ENCODE results near the gene ITPR1. TPM values are rescaled to one million over a fixed set of nuclear protein-coding genes. Genes with fewer than 3 reads are reported as not detected.

Gene ITPR1
- total RNA-seq, 4 donors from 2014 or later, result 56.1 to 71.2 (median 61.9) TPM

DNA sequence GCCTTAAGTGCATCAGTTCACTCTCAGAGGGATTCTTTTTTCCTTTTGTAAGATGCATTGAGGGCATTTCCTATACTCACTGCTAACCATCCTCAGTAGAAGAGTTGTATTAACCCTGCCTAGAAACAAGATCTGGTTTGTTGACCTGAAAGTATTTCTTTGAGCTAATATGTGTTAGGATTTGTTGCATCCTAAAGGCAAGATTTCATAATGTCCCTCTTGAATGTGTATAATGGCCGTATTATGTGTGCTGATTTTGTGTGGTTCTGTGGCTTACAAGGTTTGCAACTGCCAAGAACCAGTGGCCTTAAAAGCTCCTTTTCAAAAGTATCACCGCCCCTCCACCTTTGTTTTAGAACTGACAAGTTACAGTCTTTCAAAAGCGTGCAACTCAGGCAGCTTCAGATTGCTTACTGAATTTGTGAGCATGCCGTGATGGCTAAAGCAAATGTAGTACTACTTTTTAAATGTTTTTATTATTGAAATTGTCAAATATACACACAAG is 304.1 kb downstream of the ITPR1 start:
- 93 to 95% methylated on average over 4 of the region's 4 CpGs for WGBS, 2 donors
- Histone ChIP-seq H3K27me3 (no peaks in the 10 kb centered on the region), H3K4me1 (no peaks in the 10 kb centered on the region), H3K9me3 (peaks cover 0 to 17% (median 2%) of the 10 kb centered on the region in 4 donors), H3K36me3 (peaks cover 0 to 40% (median 0%) of the 10 kb centered on the region in 3 donors), H3K27ac (no peak overlapping the region), H3K4me3 (no peak overlapping the region)
- DNase-seq (ENCODE audit: low spot score in 2 of 2), result no peak
- TF ChIP-seq EP300 (IDR thresholded peaks at IDR 0.05) (no peak), POLR2A (IDR thresholded peaks at IDR 0.05) (no peak)
- TF ChIP-seq, protein P1, sequence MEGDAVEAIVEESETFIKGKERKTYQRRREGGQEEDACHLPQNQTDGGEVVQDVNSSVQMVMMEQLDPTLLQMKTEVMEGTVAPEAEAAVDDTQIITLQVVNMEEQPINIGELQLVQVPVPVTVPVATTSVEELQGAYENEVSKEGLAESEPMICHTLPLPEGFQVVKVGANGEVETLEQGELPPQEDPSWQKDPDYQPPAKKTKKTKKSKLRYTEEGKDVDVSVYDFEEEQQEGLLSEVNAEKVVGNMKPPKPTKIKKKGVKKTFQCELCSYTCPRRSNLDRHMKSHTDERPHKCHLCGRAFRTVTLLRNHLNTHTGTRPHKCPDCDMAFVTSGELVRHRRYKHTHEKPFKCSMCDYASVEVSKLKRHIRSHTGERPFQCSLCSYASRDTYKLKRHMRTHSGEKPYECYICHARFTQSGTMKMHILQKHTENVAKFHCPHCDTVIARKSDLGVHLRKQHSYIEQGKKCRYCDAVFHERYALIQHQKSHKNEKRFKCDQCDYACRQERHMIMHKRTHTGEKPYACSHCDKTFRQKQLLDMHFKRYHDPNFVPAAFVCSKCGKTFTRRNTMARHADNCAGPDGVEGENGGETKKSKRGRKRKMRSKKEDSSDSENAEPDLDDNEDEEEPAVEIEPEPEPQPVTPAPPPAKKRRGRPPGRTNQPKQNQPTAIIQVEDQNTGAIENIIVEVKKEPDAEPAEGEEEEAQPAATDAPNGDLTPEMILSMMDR (IDR thresholded peaks at IDR 0.05), result no peak

DNA sequence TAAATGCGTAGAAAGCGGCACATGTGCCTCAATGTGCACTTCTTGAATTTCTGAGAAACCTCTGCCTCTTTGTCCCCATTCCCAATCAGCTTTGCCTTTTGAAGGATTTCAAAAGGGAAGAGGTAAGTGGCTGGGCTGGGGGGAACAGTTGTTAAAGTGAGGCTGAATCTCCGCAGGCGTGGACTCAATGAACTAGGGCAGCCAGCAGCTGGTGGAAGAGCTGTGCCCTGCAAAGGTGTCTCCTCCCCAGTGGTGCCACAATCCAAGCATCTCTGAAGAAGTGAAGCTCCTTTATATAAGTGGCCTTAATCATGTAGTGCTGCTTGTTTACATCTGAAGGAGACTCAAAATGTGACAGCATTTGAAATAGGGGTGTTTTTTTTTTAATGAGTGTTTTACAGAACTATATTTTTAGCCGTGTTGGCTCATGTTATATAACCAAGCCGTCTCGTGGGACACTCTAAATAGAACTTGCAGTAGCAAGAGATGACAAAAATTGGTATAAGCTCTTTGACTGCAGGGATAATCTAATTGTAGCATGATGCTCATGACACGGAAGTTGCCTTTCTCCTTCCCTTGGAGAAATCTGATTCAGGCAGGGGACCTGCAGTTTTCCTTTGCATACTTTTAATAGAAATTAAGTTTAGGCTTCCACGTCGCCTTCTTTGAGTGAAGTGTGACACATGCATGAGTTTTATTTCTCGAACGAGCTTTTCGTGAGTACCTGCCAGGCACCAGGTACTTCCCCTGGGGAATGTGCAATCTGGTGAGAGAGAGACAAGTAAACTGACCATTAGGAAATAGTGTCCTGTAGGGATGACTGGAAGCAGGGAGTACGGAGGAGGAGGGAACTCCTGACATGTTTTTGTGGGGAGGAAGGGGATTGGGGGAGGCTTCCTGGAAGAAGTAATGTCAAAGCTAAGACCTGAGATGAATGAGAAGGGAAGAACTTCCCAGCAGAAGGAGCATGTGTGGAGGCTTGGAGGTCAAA is 306.4 kb downstream of the ITPR1 start:
- Histone ChIP-seq H3K36me3 (peaks cover 0 to 61% (median 0%) of the 10 kb centered on the region in 3 donors), H3K9me3 (peaks cover 0 to 17% (median 2%) of the 10 kb centered on the region in 4 donors), H3K27me3 (no peaks in the 10 kb centered on the region), H3K27ac (peak overlapping the region in 1 of 4 donors; percentile 31), H3K4me1 (no peaks in the 10 kb centered on the region), H3K4me3 (no peak overlapping the region)
- no peak for DNase-seq (ENCODE audit: low spot score in 2 of 2)
- TF ChIP-seq POLR2A (IDR thresholded peaks at IDR 0.05) (no peak), EP300 (IDR thresholded peaks at IDR 0.05) (no peak)
- TF ChIP-seq, protein P1 (IDR thresholded peaks at IDR 0.05), result no peak
- 82 to 84% methylated on average over 14 of the region's 14 CpGs for WGBS, 2 donors

DNA sequence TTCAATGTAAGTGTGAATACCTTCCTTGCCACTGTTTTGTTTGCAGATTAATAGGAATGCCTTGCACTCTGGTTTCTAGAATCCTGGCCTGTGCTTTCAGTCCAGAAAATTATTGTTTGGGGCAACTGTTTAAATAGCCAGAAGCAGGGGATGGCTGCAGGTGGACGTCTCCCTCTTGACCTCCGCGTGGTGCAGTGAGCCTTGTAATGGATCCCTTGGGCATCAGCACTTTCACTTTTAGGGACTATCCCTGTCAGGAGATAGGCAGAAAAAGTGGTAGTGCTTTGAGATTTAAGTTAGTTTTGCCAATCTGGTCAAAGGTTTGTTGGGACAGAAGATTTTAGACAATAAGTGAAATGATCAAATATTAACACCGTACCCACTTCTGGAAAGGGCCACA is 307.4 kb downstream of the ITPR1 start:
- peak overlapping the region in 2 of 4 donors; percentile 13 to 49 for H3K27ac ChIP-seq
- peaks cover 0 to 17% (median 2%) of the 10 kb centered on the region in 4 donors for H3K9me3 ChIP-seq
- 78 to 81% methylated on average over 4 of the region's 4 CpGs for WGBS, 2 donors
- TF ChIP-seq, protein P1 (IDR thresholded peaks at IDR 0.05), result no peak
- TF ChIP-seq POLR2A (IDR thresholded peaks at IDR 0.05) (no peak), EP300 (IDR thresholded peaks at IDR 0.05) (no peak)
- H3K36me3 ChIP-seq, result peaks cover 0 to 69% (median 0%) of the 10 kb centered on the region in 3 donors
- no peaks in the 10 kb centered on the region for H3K4me1 ChIP-seq
- no peak overlapping the region for H3K4me3 ChIP-seq
- DNase-seq (ENCODE audit: low spot score in 2 of 2), result no peak
- H3K27me3 ChIP-seq, result no peaks in the 10 kb centered on the region

DNA sequence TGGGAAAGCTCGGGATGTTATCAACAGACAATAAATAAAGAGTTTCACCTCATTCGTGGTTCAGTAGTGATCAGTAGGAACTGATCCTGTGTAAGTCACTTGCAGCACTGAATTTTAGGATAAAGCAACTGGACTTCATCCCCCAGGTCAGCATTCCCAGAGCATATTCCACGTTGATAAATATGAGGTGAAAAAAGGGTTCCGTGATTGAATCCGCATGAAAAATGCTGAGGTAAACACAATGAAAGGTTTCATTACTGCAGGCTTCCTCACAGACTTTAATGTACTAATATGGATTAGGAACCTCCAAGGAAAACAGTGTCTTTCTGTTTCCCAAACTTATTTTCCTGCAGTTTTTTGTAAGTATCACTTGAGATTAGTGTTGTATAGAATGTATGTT is 308.7 kb downstream of the ITPR1 start:
- H3K4me3 ChIP-seq, result no peak overlapping the region
- DNase-seq (ENCODE audit: low spot score in 2 of 2), result no peak
- TF ChIP-seq, protein P1 (IDR thresholded peaks at IDR 0.05), result no peak
- TF ChIP-seq EP300 (IDR thresholded peaks at IDR 0.05) (no peak), POLR2A (IDR thresholded peaks at IDR 0.05) (no peak)
- H3K4me1 ChIP-seq, result no peaks in the 10 kb centered on the region
- H3K27me3 ChIP-seq, result no peaks in the 10 kb centered on the region
- peaks cover 0 to 12% (median 1%) of the 10 kb centered on the region in 4 donors for H3K9me3 ChIP-seq
- no peak overlapping the region for H3K27ac ChIP-seq
- 69 to 74% methylated on average over 5 of the region's 5 CpGs for WGBS, 2 donors
- peaks cover 0 to 67% (median 0%) of the 10 kb centered on the region in 3 donors for H3K36me3 ChIP-seq

DNA sequence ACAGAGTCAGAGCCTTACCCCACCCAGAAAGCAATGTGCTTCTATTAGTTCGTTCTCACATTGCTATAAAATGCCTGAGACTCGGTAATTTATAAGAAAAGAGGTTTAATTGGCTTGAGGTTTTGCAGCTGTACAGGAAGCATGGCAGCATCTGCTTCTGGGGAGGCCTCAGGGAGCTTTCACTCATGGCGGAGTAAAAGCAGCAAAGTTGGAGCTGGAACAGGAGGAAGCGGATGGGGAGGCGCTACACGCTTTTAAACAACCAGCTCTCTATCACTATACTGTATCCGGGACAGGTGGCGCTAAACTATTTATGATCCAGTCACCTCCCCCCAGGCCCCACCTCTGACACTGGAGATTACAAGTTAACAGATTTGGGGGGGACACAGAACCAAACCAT is 309.8 kb downstream of the ITPR1 start:
- Histone ChIP-seq H3K27ac (no peak overlapping the region), H3K4me1 (no peaks in the 10 kb centered on the region), H3K36me3 (peaks cover 0 to 62% (median 0%) of the 10 kb centered on the region in 3 donors)

More for the DNA sequence above, 309.8 kb downstream of the ITPR1 start:
- DNase-seq (ENCODE audit: low spot score in 2 of 2), result no peak
- TF ChIP-seq, protein P1 (IDR thresholded peaks at IDR 0.05), result no peak
- TF ChIP-seq EP300 (IDR thresholded peaks at IDR 0.05) (no peak), POLR2A (IDR thresholded peaks at IDR 0.05) (no peak)
- WGBS, 2 donors, result 96 to 97% methylated on average over 8 of the region's 8 CpGs
- H3K4me3 ChIP-seq, result no peak overlapping the region
- no peaks in the 10 kb centered on the region for H3K27me3 ChIP-seq
- H3K9me3 ChIP-seq, result peaks cover 0 to 2% (median 0%) of the 10 kb centered on the region in 4 donors
